DND-41 (cell line): Measurements from ENCODE around the gene TYRO3.

ENCODE experiments used
- ATAC-seq: fragments of 200-7000 bp; cut with Tn5 transposase; 3 replicates; pipeline ENCODE4 v1.9.1; 2021; ENCODE audit warnings: low read depth; ENCODE audit not compliant: insufficient read depth
- DNase-seq: peaks from one replicate; pipeline ENCODE4 v3.0.0-alpha.2; 2020
- H2AFZ ChIP-seq: 2 replicates; pipeline ENCODE4 v1.6.0; 2012; ENCODE audit warnings: low read depth, low read length
- H3K27ac ChIP-seq: 2 replicates; pipeline ENCODE4 v1.5.1; 2012; ENCODE audit warnings: low read length, inconsistent platforms
- H3K27me3 ChIP-seq: fragments of 200-600 bp; sonication (generic); 2 replicates; pipeline ENCODE4 v1.6.0; 2012; ENCODE audit warnings: low read length, mild to moderate bottlenecking, inconsistent platforms; ENCODE audit not compliant: insufficient read depth, poor library complexity
- H3K36me3 ChIP-seq: 2 replicates; pipeline ENCODE4 v1.5.1; 2012; ENCODE audit warnings: low read length, inconsistent platforms; ENCODE audit not compliant: insufficient read depth
- H3K4me1 ChIP-seq: 2 replicates; pipeline ENCODE4 v1.5.1; 2012; ENCODE audit warnings: mild to moderate bottlenecking, low read length; ENCODE audit not compliant: insufficient read depth
- H3K4me2 ChIP-seq: 2 replicates; pipeline ENCODE4 v1.6.0; 2012; ENCODE audit warnings: mild to moderate bottlenecking, moderate library complexity, low read length, inconsistent platforms; ENCODE audit not compliant: insufficient read depth
- H3K4me3 ChIP-seq, 2 experiments: fragments of 200-600 bp in 1 of 2; shearing (Covaris generic) in 1 of 2; 2 replicates each; pipeline ENCODE4 v1.5.1; 2012 to 2016; ENCODE audit warnings: inconsistent platforms in 2 of 2, low read length in 2 of 2, mild to moderate bottlenecking in 2 of 2, low read depth in 1 of 2, moderate library complexity in 1 of 2
- H3K79me2 ChIP-seq: 2 replicates; pipeline ENCODE4 v1.6.0; 2012; ENCODE audit warnings: low read length, inconsistent platforms; ENCODE audit not compliant: insufficient read depth
- H3K9ac ChIP-seq: 2 replicates; pipeline ENCODE4 v1.6.0; 2012; ENCODE audit warnings: low read depth, mild to moderate bottlenecking, inconsistent platforms, low read length, moderate library complexity
- H3K9me3 ChIP-seq: 2 replicates; pipeline ENCODE4 v1.5.1; 2012; ENCODE audit warnings: low read length, moderate library complexity, mild to moderate bottlenecking, inconsistent platforms; ENCODE audit not compliant: insufficient read depth, severe bottlenecking
- H4K20me1 ChIP-seq: 2 replicates; pipeline ENCODE4 v1.6.0; 2012; ENCODE audit warnings: low read length; ENCODE audit not compliant: insufficient read depth
- CTCF ChIP-seq: IDR thresholded peaks from 2 replicates; pipeline ENCODE4 v1.5.1; 2012; ENCODE audit warnings: borderline replicate concordance, low read length, moderate library complexity, mild to moderate bottlenecking; ENCODE audit not compliant: poor library complexity, severe bottlenecking; ENCODE audit errors: extremely low read depth
- EZH2 ChIP-seq: IDR thresholded peaks from 3 replicates; pipeline ENCODE4 v1.6.1; 2012; ENCODE audit warnings: borderline replicate concordance, low read depth, mild to moderate bottlenecking, moderate library complexity, low read length, inconsistent platforms; ENCODE audit not compliant: severe bottlenecking

Gene TYRO3

GRCh38 chr15:41513506-41514227 is 45.3 kb upstream of the TYRO3 start, which contains the start of gene LTK:
TSS of gene LTK (minus strand) at chr15:41513827. CDS start at chr15:41513709, 118 bp downstream.
- no peak within 1 kb of the TSS for H2AFZ ChIP-seq
- no peaks in the 10 kb centered on the region for H3K79me2 ChIP-seq
- no peak within 1 kb of the TSS for H3K27ac ChIP-seq
- no peak within 1 kb of the TSS for H3K9ac ChIP-seq
- H3K27me3 ChIP-seq, result no peaks in the 10 kb centered on the region
- H3K4me1 ChIP-seq, result no peaks in the 10 kb centered on the region
- H3K4me3 ChIP-seq, result no peak within 1 kb of the TSS
- no peaks in the 10 kb centered on the region for H4K20me1 ChIP-seq
- DNase-seq (no peak), ATAC-seq (no peak)
- TF ChIP-seq EZH2, result no peak
- no peak for TF ChIP-seq CTCF
- H3K9me3 ChIP-seq, result no peaks in the 10 kb centered on the region
- H3K4me2 ChIP-seq, result no peak within 1 kb of the TSS
- H3K36me3 ChIP-seq, result peaks cover 13% of the 10 kb centered on the region; the same call in 1 of the 2 replicates

GRCh38 chr15:41517895-41518449 is 41.0 kb upstream of the TYRO3 start:
- Histone ChIP-seq H3K9me3 (no peaks in the 10 kb centered on the region), H3K4me1 (no peaks in the 10 kb centered on the region), H3K27ac (no peak overlapping the region), H2AFZ (no peak overlapping the region), H3K4me2 (no peak overlapping the region), H3K27me3 (no peaks in the 10 kb centered on the region), H3K79me2 (no peaks in the 10 kb centered on the region), H3K4me3 (no peak overlapping the region), H3K36me3 (peaks cover 29% of the 10 kb centered on the region; the same call in 1 of the 2 replicates), H4K20me1 (no peaks in the 10 kb centered on the region), H3K9ac (no peak overlapping the region)
- ATAC-seq (no peak), DNase-seq (no peak)
- TF ChIP-seq EZH2, result no peak
- TF ChIP-seq CTCF, result no peak

- Histone ChIP-seq H3K27ac (no peak overlapping the region), H2AFZ (no peak overlapping the region), H3K4me1 (no peaks in the 10 kb centered on the region), H3K9me3 (no peaks in the 10 kb centered on the region), H3K4me3 (no peak overlapping the region), H4K20me1 (no peaks in the 10 kb centered on the region), H3K36me3 (peaks cover 37% of the 10 kb centered on the region), H3K27me3 (no peaks in the 10 kb centered on the region), H3K79me2 (no peaks in the 10 kb centered on the region), H3K9ac (no peak overlapping the region), H3K4me2 (no peak overlapping the region)
- ATAC-seq, result no peak
- no peak for TF ChIP-seq CTCF
- no peak for TF ChIP-seq EZH2
- DNase-seq, result no peak
These were observed 38.4 kb upstream of the TYRO3 start for GRCh38 chr15:41520636-41521035.
